Activated gamma-delta T cell treated with anti-CD3 and anti-CD28 coated beads, Interleukin-2, amount 50 U/mL, for 16 hours (primary cell): ENCODE measurements around the gene DHX34.
"Not testable (repeated sequence)": the region's sequence is repeated elsewhere in the genome, so short reads cannot be mapped to it uniquely, and the experiment has no call there.

Source experiments
- DNase-seq: peaks from one replicate; pipeline ENCODE4 v3.0.0-alpha.2; 2020; ENCODE audit warnings: low read depth

Gene DHX34

DNA sequence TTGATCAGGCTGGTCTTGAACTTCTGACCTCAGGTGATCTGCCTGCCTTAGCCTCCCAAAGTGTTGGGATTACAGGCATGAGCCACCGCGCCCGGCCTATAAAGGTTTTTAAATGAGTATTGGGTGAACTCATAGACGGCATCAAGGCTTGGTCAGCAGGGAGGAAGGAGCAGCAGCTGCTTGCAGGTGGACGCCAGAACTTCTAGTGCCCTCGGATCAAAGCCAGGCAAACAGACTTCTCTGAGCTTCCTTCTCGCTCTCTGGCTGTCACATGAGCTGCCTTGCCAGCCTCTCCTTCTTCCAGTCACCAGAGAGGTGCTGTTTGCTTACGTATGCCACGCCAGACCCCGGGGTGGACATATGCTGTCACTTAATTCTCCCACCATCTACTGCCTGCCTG is 16.3 kb downstream of the DHX34 start:
- not testable (repeated sequence) for DNase-seq

DNA sequence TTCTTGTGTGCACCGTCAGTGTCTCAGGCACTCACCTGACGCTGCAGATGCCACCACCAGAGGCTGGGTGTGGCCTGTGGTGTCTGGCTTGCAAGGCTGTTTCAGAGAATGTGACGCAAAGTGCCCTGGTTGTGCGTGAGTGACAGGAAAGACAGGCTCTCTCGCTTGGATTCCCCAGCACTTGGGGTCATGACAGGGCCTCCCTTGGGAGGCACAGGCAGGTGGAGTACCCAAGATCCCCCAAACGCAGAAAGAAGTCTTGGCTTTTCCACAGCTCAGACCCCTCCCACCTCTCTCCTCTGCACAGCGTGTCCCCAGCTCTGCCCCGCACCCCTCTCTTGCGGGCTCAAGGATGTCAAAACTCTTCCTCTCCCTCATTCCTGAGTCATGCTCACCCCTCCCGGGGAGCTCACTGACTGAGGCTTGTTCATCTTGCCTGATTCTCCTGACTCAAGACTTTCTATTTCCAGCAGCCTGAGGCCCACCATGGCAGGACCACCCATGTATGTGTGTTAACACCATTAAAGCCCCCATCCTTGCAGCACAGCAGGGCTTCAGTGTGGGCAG is 21.0 kb downstream of the DHX34 start:
- DNase-seq: no peak

DNA sequence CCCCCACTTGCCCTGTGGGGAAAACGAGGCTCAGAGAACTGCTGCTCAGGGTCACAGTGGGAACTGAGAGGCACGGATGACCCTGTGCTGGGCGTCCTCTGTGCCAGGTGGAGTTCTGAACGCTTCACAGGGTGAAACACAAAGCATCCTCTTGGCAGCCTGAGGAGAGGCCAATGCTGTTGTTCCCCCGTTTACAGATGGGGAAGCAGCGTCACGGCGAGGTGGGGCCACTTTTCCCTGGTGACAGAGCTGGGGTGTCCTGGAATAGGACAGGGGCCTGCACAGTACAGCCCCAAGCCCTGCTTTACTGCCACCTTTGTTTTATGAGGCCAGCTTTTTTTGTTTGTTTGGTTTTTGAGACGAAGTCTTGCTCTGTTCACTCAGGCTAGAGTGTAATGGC is 22.1 kb downstream of the DHX34 start:
- DNase-seq: no peak

DNA sequence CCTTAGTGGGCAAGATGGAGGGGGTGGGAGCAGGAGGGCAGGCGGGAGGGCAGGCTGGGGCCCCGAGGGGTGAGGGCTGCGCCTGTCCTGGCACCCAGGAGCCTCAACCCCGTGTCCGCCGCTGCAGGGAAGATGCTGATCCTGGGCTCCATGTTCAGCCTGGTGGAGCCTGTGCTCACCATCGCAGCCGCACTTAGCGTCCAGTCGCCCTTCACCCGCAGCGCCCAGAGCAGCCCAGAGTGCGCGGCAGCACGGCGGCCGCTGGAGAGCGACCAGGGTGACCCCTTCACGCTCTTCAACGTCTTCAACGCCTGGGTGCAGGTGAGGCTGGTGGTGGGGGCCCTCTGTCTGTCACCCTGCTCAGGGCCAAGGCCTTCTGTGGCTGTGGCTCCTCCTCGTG is 23.5 kb downstream of the DHX34 start:
- no peak for DNase-seq

DNA sequence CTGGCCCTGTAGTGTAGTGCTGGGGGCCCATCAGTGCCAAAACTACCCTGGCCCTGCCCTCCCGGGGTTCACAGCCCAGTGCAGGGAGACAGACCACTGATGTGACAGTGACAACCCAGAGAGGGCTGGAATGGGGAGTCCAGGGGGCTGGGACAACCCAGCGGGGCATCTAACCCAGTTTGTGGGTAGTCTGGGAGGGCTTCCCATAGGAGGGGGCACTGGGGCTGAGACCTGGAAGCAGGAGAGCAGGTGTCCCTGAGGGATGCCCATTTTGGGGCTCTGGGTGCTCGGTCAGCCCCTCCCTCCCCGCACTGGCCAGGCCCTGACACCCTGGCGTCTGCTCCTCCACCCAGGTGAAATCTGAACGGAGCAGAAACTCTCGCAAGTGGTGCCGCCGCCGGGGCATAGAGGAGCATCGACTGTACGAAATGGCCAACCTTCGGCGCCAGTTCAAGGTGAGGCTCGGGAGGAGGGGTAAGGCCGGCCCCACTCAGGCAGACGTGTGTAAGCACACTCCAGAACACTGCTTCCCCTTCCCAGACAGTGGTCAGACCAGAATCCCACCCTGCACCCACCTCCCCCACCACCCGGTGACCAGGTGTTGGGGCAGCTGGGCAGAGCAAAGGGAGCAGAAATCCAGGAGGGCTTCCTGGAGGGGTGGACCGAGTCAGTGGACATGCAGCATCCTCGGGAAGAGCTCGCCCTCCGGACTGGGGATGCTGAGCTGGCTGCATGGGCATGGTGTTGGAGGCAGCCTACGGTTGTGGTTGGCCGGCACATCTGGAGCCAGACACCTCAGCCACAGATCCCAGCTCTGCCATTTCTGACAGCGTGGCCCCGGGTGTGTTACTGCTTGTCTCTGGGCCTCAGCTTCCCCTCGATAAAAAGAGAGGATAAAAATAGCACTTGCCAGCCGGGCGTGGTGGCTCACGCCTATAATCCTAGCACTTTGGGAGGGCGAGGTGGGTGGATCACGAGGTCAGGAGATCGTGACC is 24.4 kb downstream of the DHX34 start:
- no peak for DNase-seq

DNA sequence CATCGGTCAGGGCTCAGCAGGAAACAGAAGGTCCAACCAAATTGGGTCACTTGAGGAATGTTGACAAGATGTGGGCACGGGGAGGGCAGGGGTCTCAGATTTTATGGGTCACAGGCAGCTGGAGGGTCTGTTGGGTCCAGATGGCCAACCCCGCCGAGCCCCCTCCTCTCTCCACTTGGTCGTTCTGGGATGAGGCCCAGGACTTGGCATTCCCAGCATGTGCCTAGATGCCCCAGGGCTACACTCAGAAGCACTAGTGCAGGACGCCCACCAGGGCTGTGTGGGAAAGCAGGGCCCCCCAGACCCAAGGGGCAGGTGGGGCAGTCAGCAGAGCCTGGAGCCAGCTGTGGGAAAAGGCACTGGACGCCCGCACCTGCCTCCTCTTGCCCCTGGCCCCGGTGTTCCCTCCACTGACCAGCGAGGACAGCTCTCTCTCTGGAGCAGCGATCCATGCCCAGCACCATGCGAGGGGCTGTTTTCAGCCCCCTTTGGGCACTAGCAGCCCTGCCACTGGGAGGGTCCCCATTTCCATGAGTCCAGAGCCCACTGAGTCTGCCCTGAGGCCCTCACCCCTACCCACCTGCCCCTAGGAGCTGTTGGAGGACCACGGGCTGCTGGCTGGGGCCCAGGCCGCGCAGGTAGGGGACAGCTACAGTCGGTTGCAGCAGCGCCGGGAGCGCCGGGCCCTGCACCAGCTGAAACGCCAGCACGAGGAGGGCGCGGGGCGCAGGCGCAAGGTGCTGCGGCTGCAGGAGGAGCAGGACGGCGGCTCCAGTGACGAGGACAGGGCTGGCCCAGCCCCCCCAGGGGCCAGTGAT is 26.0 kb downstream of the DHX34 start:
- no peak for DNase-seq

DNA sequence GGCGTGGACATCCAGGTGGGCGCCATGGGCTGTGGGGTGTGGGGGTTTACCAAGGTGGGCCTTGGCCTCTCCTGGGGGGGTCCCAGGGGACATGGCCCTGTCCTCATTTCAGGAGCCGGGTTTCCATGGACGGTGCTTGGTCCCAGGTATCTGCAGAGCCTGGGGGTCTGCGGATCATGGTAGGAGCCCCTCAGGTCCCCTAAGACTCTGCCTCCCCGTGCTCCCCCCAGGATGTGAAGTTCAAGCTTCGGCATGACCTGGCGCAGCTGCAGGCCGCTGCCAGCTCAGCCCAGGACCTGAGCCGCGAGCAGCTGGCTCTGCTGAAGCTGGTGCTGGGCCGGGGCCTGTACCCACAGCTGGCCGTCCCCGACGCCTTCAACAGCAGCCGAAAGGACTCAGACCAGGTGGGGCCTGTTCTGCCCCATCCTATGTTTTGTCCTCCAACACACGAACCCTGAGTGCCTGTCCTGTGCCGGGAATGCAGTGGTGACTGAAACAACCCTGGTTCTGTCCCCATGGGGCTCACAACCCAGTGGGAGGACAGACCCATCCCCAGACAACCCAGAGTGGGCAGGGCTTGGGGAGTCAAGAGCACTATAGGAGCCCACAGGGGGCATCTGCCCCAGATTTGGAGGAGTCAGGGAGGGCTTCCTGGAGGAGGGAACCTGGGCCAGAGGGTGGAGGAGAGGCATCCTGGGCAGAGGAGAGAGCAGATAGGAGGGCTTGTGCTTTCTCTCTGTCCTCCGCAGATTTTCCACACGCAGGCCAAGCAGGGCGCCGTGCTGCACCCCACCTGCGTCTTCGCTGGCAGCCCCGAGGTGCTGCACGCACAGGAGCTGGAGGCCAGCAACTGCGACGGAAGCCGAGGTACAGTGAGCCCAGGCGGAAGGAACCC is 26.8 kb downstream of the DHX34 start:
- no peak for DNase-seq

DNA sequence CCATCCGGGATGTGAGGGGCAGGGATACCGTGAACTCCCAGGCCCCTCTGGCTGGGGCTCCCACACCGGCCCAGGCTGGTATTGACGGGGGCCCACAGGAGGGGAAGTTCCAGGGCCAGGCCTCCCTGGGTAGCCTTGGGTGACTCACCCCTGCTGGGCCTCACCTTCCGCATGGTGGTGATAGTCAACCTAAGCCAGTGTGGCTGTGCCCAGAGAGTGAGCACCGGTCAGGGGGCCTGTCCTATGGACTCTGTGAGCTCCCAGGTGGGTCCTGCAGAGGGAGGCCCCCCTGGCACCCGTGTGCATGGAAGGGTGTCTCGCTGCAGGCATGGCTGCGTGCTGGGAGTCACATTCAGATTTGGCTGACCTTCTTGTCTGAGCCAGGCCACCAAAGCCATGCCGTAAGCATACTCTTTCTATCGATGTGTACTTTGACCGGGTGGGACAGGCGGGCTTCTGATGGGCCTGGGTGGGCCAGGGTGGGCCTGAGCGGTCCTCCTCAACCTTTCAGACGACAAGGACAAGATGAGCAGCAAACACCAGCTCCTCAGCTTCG is 27.6 kb downstream of the DHX34 start:
- no peak for DNase-seq

DNA sequence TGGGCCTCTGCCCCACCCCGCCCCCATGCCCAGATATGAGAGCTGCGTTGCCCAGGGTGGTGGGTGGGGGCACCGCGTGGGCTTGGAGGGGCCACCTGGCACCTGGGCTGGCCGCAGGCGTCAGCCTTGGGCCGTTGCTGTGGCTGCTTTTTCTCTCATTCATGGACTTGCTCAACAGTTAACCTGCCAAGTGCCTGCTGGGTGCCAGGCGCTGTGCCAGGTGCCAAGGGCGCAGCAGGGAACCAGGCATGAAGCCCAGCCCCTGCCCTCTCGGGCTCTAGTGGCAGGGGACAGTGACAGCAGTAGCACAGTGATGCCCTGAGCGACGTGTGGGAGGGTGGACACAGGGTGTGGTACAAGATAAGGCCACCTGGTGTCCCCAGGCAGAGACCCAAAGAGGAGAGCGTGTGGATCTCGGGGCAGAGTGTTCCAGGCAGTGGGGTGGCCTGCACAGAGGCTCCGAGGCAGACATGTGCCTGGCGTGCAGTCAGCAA is 28.1 kb downstream of the DHX34 start:
- no peak for DNase-seq

DNA sequence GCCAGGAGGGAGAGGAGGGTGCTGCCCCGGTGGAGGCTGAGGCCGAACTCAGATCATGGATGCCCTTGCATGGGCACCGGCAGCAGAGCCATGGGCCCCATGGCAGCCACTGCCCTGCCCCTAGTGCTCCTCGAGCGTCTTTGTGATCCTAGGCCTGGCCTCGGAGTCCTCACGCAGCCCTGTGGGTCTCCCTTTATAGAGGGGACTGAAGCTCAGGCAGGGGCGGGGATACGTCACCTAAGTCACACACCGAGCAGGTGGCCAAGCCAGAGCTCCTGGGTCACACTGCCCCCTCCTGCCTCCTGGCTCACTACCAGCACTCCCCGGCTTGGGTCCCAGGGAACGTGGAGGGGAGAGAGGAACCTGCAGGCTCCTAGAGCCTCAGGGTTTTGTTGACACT is 28.7 kb downstream of the DHX34 start:
- no peak for DNase-seq

DNA sequence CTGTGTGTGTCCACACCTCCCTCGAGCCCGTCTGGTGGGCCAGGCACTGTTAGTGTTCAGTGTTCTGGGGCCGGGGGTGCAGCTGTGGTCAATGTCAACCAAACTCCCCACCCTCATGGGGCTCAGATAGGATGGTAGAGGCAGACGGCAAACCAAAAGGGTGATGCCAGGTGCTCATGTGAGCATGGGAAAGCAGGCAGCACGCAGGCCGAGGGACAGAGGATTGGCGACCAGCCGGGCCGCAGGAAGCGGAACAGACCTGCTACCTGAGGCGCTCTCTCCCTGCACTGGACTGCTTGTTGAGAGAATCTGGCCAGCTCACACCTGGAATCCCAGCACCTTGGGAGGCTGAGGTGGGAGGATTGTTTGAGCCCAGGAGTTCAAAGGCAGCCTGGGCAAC is 29.1 kb downstream of the DHX34 start:
- DNase-seq: no peak

DNA sequence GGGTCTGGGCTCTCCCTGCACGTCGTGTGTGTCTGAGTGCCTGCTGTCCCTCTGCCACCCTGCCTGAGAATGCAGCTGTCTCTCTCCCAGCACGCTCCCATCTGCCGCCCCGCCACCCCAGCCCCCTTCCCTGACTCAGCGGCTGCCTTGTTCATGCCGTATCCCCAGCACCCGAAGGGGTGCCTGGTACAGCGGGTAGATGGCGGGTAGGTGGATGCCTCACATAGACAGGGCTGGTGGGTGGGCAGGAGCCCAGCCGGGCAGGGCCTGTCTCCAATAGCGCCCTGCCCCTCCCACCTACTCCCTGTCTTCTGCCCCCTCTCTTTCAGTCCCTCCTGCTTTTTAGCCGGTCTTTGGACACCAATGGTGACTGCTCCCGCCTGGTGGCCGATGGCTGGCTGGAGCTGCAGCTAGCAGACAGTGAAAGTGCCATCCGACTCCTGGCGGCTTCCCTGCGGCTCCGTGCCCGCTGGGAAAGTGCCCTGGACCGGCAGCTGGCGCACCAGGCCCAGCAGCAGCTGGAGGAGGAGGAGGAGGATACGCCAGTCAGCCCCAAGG is 30.3 kb downstream of the DHX34 start:
- no peak for DNase-seq

DNA sequence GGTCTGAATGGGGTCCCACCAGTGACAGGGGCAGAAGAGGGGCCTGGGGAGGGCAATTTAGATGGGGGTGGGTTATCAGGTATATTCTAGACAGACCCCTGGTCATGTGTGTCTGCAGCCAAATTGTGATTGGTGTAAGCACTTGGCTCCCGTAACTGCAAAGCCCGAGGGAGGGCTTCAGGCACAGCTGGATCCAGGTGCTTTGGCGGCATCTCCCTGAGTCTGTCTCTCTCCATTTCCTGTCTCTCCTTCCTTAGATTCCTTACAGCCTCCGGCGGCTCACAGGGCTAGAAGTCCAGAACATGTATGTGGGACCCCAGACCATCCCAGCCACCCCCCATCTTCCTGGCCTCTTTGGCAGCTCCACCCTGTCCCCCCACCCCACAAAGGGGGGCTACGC is 31.4 kb downstream of the DHX34 start:
- DNase-seq: no peak

DNA sequence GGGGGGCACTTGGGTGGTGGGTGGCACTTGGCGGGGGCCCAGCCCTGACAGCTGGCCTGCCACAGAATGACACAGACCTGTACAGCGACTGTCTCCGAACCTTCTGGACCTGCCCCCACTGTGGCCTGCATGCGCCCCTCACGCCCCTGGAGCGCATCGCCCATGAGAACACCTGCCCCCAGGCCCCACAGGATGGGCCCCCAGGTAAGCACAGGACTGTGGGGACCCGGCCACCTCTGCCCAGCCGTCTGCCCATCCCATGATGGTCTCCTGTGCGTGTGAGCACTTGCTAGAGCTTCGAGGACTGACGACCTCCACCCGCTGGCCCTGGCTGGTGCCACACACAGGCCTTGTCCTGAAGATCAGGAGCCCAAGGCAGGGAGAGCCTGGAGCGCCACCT is 32.0 kb downstream of the DHX34 start:
- no peak for DNase-seq

DNA sequence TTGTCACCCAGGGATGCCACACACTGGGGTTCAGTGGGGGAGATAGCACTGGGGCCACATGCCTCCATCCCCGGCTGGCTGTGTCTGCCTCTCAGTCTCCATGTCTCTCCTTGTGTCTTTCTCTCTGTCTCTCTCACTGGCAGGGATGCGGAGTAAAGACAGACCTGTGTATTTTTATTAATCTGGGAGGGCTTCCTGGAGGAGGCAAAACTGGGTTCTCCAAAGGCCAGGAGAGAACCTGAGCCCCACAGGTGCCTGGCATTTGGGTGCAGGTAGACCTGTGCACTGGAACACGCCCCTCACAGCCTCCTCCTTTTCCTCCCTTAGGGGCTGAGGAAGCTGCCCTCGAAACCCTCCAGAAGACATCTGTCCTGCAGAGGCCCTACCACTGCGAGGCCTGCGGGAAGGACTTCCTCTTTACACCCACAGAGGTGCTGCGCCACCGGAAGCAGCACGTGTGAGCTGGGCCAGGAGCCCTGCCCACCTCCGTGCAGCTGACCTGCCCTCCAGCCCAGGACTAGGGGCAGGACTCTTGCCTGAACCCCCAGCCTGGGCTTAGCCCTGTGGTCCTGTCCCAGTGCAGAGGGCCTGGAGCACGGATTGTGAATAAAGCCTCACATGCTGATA is 32.7 kb downstream of the DHX34 start:
- no peak for DNase-seq

DNA sequence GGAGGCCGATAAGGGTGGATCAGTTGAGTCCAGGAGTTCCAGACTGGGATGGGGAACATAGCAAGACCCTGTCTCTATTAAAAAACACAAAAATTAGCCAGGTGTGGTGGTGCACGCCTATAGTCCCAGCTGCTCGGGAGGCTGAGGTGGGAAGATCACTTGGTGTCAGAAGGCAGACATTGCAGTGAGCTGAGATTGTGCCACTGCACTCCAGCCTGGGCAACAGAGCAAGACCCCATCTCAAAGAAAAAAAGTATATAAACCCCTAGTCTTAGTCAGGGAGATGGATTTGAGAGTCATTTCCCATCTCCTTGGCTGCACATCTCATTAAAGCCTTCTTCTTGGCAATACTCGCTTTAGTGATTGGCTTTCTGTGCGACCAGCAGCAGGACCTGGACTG is 34.8 kb downstream of the DHX34 start:
- DNase-seq: not testable (repeated sequence)

DNA sequence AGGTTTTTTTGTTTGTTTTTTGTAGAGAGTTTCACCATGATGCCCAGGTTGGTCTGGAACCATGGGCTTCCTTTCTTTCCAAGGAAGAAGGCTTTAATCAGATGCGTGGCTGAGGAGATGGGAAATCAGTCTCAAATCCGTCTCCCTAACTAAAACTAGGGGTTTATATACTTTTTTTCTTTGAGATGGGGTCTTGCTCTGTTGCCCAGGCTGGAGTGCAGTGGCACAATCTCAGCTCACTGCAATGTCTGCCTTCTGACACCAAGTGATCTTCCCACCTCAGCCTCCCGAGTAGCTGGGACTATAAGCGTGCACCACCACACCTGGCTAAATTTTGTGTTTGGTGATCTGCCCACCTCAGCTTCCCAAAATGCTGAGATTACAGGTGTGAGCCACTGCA is 35.4 kb downstream of the DHX34 start:
- not testable (repeated sequence) for DNase-seq

DNA sequence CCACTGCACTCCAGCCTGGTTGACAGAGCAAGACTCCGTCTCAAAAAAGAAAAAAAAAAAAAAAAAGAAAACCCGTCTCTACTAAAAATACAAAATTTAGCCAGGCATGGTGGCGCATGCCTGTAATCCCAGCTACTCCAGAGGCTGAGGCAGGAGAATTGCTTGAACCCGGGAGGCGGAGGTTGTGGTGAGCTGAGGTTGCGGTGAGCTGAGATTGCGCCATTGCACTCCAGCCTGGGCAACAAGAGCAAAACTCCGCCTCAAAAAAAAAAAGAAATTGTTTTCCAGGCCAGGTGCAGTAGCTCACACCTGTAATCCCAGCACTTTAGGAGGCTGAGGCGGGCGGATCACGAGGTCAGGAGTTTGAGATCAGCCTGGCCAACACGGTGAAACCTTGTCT is 37.5 kb downstream of the DHX34 start:
- DNase-seq: not testable (repeated sequence)

DNA sequence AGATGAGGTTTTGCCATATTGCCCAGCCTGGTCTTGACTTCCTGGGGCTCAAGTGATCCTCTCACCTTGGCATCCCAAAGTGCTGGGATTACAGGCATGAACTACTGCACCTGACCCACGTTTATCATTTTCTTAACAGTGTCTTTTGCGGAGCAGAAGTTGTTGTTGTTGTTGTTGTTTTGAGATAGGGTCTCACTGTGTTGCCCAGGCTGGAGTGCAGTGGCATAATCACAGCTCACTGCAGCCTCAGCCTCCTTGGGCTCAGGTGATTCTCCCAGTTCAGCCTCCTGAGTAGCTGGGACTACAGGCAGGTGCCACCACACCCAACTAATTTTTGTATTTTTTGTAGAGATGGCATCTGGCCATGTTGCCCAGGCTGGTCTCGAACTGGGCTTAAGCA is 38.5 kb downstream of the DHX34 start:
- DNase-seq: not testable (repeated sequence)

DNA sequence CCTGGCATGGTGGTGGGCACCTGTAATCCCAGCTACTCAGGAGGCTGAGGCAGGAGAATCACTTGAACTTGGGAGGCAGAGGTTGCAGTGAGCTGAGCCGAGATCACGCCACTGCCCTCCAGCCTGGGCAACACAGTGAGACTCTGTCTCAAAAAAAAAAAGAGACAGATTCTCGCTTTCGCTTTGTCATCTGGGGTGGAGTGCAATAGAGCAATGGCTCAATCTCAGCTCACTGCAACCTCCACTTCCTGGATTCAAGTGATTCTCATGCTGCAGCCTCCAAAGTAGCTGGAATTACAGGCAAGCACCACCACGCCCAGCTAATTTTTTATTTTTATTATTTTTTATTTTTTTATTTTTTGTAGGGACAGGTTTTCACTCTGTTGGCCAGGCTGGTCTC is 39.6 kb downstream of the DHX34 start:
- not testable (repeated sequence) for DNase-seq
